ENCODE results near the gene CERCAM.
"Not testable (repeated sequence)": the region's sequence is repeated elsewhere in the genome, so short reads cannot be mapped to it uniquely, and the experiment has no call there.

CERCAM gene

GRCh38 chr9:128392302-128393144 is 28.1 kb upstream of the CERCAM start:
- no peak for DNase-seq (ENCODE audit: low read depth in 3 of 3, low spot score in 1 of 3)

- no peak for DNase-seq (ENCODE audit: low read depth in 3 of 3, low spot score in 1 of 3)
Measured at GRCh38 chr9:128393145-128393775, 27.4 kb upstream of the CERCAM start.

GRCh38 chr9:128393970-128394369 is 26.7 kb upstream of the CERCAM start:
- DNase-seq (ENCODE audit: low read depth in 3 of 3, low spot score in 1 of 3): no peak

GRCh38 chr9:128394379-128395168 is 26.1 kb upstream of the CERCAM start:
- no peak for DNase-seq (ENCODE audit: low read depth in 3 of 3, low spot score in 1 of 3)

- no peak for DNase-seq (ENCODE audit: low read depth in 3 of 3, low spot score in 1 of 3)
Measured at GRCh38 chr9:128396970-128397613, 23.6 kb upstream of the CERCAM start.

GRCh38 chr9:128397831-128398230 is 22.8 kb upstream of the CERCAM start:
- no peak for DNase-seq (ENCODE audit: low read depth in 3 of 3, low spot score in 1 of 3)

GRCh38 chr9:128399861-128400260 is 20.8 kb upstream of the CERCAM start:
- DNase-seq (ENCODE audit: low read depth in 3 of 3, low spot score in 1 of 3): no peak

- DNase-seq (ENCODE audit: low read depth in 3 of 3, low spot score in 1 of 3): no peak
Measured at GRCh38 chr9:128404560-128404959, 16.1 kb upstream of the CERCAM start.

- no peak for DNase-seq (ENCODE audit: low read depth in 3 of 3, low spot score in 1 of 3)
Measured at GRCh38 chr9:128405077-128405779, 15.4 kb upstream of the CERCAM start.

- no peak for DNase-seq (ENCODE audit: low read depth in 3 of 3, low spot score in 1 of 3)
Measured at GRCh38 chr9:128405780-128406171, 14.9 kb upstream of the CERCAM start.

GRCh38 chr9:128406848-128407391 is 13.7 kb upstream of the CERCAM start:
- no peak for DNase-seq (ENCODE audit: low read depth in 3 of 3, low spot score in 1 of 3)

GRCh38 chr9:128408963-128409431 is 11.7 kb upstream of the CERCAM start:
- no peak for DNase-seq (ENCODE audit: low read depth in 3 of 3, low spot score in 1 of 3)

- no peak for DNase-seq (ENCODE audit: low read depth in 3 of 3, low spot score in 1 of 3)
Measured at GRCh38 chr9:128409450-128409849, 11.2 kb upstream of the CERCAM start.

- DNase-seq (ENCODE audit: low read depth in 3 of 3, low spot score in 1 of 3): no peak
Measured at GRCh38 chr9:128409978-128410377, 10.7 kb upstream of the CERCAM start.

GRCh38 chr9:128411364-128412119 is 9.1 kb upstream of the CERCAM start:
- no peak for DNase-seq (ENCODE audit: low read depth in 3 of 3, low spot score in 1 of 3)

- DNase-seq (ENCODE audit: low read depth in 3 of 3, low spot score in 1 of 3): peak in 1 of 3 donors; percentile 24
Measured at GRCh38 chr9:128412120-128412790, 8.4 kb upstream of the CERCAM start.

- not testable (repeated sequence) for DNase-seq (ENCODE audit: low read depth in 3 of 3, low spot score in 1 of 3)
Measured at GRCh38 chr9:128413728-128414127, 6.9 kb upstream of the CERCAM start.

GRCh38 chr9:128414461-128414860 is 6.2 kb upstream of the CERCAM start:
- no peak for DNase-seq (ENCODE audit: low read depth in 3 of 3, low spot score in 1 of 3)

GRCh38 chr9:128415281-128415680 is 5.4 kb upstream of the CERCAM start:
- no peak for DNase-seq (ENCODE audit: low read depth in 3 of 3, low spot score in 1 of 3)

All from stimulated activated CD4-positive, alpha-beta T cell treated with anti-CD3 and anti-CD28 coated beads, TNF-alpha, amount 100 ng/mL, for 1 hour (primary cell).